Measurements from ENCODE around the gene RANBP10.

The RANBP10 gene

GRCh38 chr16:67720236-67720635, 86.1 kb downstream of the RANBP10 start:
- TF ChIP-seq CTCF (IDR thresholded peaks at IDR 0.05; ENCODE audit: control insufficient read depth, insufficient read depth, low read depth, low read length, missing control alignments) = no peak
- no peak overlapping the region for H3K4me3 ChIP-seq (ENCODE audit: control insufficient read depth, low read depth, low read length)
- no peak for DNase-seq (ENCODE audit: low read depth)

GRCh38 chr16:67719778-67720144, 86.6 kb downstream of the RANBP10 start:
- DNase-seq (ENCODE audit: low read depth) = peak; percentile 10
- H3K4me3 ChIP-seq (ENCODE audit: control insufficient read depth, low read depth, low read length) = peak overlapping the region; percentile 78
- TF ChIP-seq CTCF (IDR thresholded peaks at IDR 0.05; ENCODE audit: control insufficient read depth, insufficient read depth, low read depth, low read length, missing control alignments) = no peak

- H3K4me3 ChIP-seq (ENCODE audit: control insufficient read depth, low read depth, low read length) = peak within 1 kb of the TSS; percentile 78
- no peak for TF ChIP-seq CTCF (IDR thresholded peaks at IDR 0.05; ENCODE audit: control insufficient read depth, insufficient read depth, low read depth, low read length, missing control alignments)
- peak; percentile 71 for DNase-seq (ENCODE audit: low read depth)
Measured at GRCh38 chr16:67719048-67719777, 87.1 kb downstream of the RANBP10 start, which contains the start of gene GFOD2. TSS of gene GFOD2 (minus strand) at chr16:67719316. CDS start at chr16:67685715, 33,601 bp downstream.

GRCh38 chr16:67718668-67719047, 87.7 kb downstream of the RANBP10 start:
- no peak for DNase-seq (ENCODE audit: low read depth)
- H3K4me3 ChIP-seq (ENCODE audit: control insufficient read depth, low read depth, low read length) = peak overlapping the region; percentile 78
- no peak for TF ChIP-seq CTCF (IDR thresholded peaks at IDR 0.05; ENCODE audit: control insufficient read depth, insufficient read depth, low read depth, low read length, missing control alignments)

GRCh38 chr16:67716097-67716496, 90.3 kb downstream of the RANBP10 start:
- no peak for DNase-seq (ENCODE audit: low read depth)
- no peak overlapping the region for H3K4me3 ChIP-seq (ENCODE audit: control insufficient read depth, low read depth, low read length)
- no peak for TF ChIP-seq CTCF (IDR thresholded peaks at IDR 0.05; ENCODE audit: control insufficient read depth, insufficient read depth, low read depth, low read length, missing control alignments)

- H3K4me3 ChIP-seq (ENCODE audit: control insufficient read depth, low read depth, low read length) = no peak overlapping the region
- no peak for TF ChIP-seq CTCF (IDR thresholded peaks at IDR 0.05; ENCODE audit: control insufficient read depth, insufficient read depth, low read depth, low read length, missing control alignments)
- DNase-seq (ENCODE audit: low read depth) = no peak
Measured at GRCh38 chr16:67714522-67714921, 91.8 kb downstream of the RANBP10 start.

Data from AG09309 (cell line).